ENCODE results near the gene PLEKHA7.

GRCh38 chr11:17046690-17047089, 32.5 kb upstream of the PLEKHA7 start:
- no peak for TF ChIP-seq CTCF (CRISPR knock-in tag; IDR thresholded peaks at IDR 0.05)
- no peak for TF ChIP-seq TRIM24 (CRISPR knock-in tag; IDR thresholded peaks at IDR 0.05)
- TF ChIP-seq ZNF331 (CRISPR knock-in tag; IDR thresholded peaks at IDR 0.05) = no peak
- TF ChIP-seq ZNF292 (CRISPR knock-in tag; IDR thresholded peaks at IDR 0.05; ENCODE audit: borderline replicate concordance, low read depth) = peak; percentile 45; the same call in 1 of the 2 replicates
- TF ChIP-seq ZNF121 (CRISPR knock-in tag; IDR thresholded peaks at IDR 0.05) = no peak
- no peak for TF ChIP-seq TOE1 (CRISPR knock-in tag; IDR thresholded peaks at IDR 0.05)
- no peak for TF ChIP-seq ZFX (CRISPR knock-in tag; IDR thresholded peaks at IDR 0.05; ENCODE audit: low read depth)
- TF ChIP-seq ZBTB7A (CRISPR knock-in tag; IDR thresholded peaks at IDR 0.05) = no peak
- no peak for TF ChIP-seq ZNF10 (CRISPR knock-in tag; IDR thresholded peaks at IDR 0.05; ENCODE audit: borderline replicate concordance, low read depth)
- TF ChIP-seq SIN3A (IDR thresholded peaks at IDR 0.05; ENCODE audit: borderline replicate concordance, low read depth, low read length) = no peak
- no peak for TF ChIP-seq MED1 (CRISPR knock-in tag; IDR thresholded peaks at IDR 0.05)
